HepG2 (cell line): ENCODE data around the gene EMC9. TPM values are rescaled to one million over a fixed set of nuclear protein-coding genes. Genes with fewer than 3 reads are reported as not detected.
A peak's percentile ranks its signal among the peaks of the same experiment; 100 is the strongest.

Experiments
- AGO2 ChIP-seq: fragments of 200-400 bp; formaldehyde crosslinking; optimal IDR thresholded peaks from 2 replicates; pipeline ENCODE3; 2017; ENCODE audit warnings: mild to moderate bottlenecking, low read depth, low read length, moderate library complexity
- ATF7 ChIP-seq, 2 experiments: fragments of 450-650 bp in 1 of 2; sonication (generic) in 1 of 2; formaldehyde crosslinking in 1 of 2; IDR thresholded peaks; 2 replicates each; pipeline versions ENCODE4 v1.4.0 to v1.6.1; 2016 to 2020; ENCODE audit warnings: antibody characterized with exemption in 1 of 2, mild to moderate bottlenecking in 1 of 2, missing genetic modification reagents in 1 of 2
- HIVEP1 ChIP-seq: sonication (generic); formaldehyde crosslinking; IDR thresholded peaks from 2 replicates; pipeline ENCODE4 v1.4.0; 2020; ENCODE audit warnings: mild to moderate bottlenecking, missing genetic modification reagents
- IRX3 ChIP-seq: sonication (generic); formaldehyde crosslinking; IDR thresholded peaks from 2 replicates; pipeline ENCODE4 v1.8.1; 2023; ENCODE audit warnings: mild to moderate bottlenecking, low read depth, missing genetic modification reagents, borderline replicate concordance
- MATR3 ChIP-seq: sonication (generic); formaldehyde crosslinking; IDR thresholded peaks from 2 replicates; pipeline ENCODE4 v1.4.0; 2020; ENCODE audit warnings: missing genetic modification reagents
- NONO ChIP-seq, 2 experiments: fragments of 450-650 bp in 1 of 2; sonication (generic) in 1 of 2; formaldehyde crosslinking in 1 of 2; IDR thresholded peaks in 1 of 2; conservative IDR thresholded peaks in 1 of 2; 2 replicates each; pipeline versions ENCODE4 v1.6.1 to v1.8.0; 2017 to 2022; ENCODE audit warnings: mild to moderate bottlenecking in 1 of 2, missing genetic modification reagents in 1 of 2, moderate library complexity in 1 of 2
- NR2C2 ChIP-seq: sonication (generic); formaldehyde crosslinking; IDR thresholded peaks from 2 replicates; pipeline ENCODE4 v1.4.0; 2020; ENCODE audit warnings: missing genetic modification reagents, mild to moderate bottlenecking, moderate library complexity, borderline replicate concordance
- NRL ChIP-seq: sonication (generic); formaldehyde crosslinking; IDR thresholded peaks from 2 replicates; pipeline ENCODE4 v1.5.0; 2020; ENCODE audit warnings: missing genetic modification reagents, mild to moderate bottlenecking, moderate library complexity, borderline replicate concordance
- POLR2AphosphoS5 ChIP-seq: IDR thresholded peaks from 2 replicates; pipeline ENCODE4 v1.6.1; 2012; ENCODE audit warnings: low read depth, low read length
- POLR2G ChIP-seq: fragments of 200-400 bp; formaldehyde crosslinking; IDR thresholded peaks from 2 replicates; pipeline ENCODE4 v1.6.1; 2018; ENCODE audit warnings: mild to moderate bottlenecking, low read depth, low read length, moderate library complexity
- RBFOX2 ChIP-seq: fragments of 200-400 bp; formaldehyde crosslinking; IDR thresholded peaks from 2 replicates; pipeline ENCODE4 v1.6.1; 2017; ENCODE audit warnings: low read depth, mild to moderate bottlenecking, low read length
- RXRA ChIP-seq: sonication (generic); formaldehyde crosslinking; IDR thresholded peaks from 2 replicates; pipeline ENCODE4 v1.5.1; 2020; ENCODE audit warnings: missing genetic modification reagents
- SP140L ChIP-seq: sonication (generic); formaldehyde crosslinking; IDR thresholded peaks from 2 replicates; pipeline ENCODE4 v1.4.0; 2020; ENCODE audit warnings: missing genetic modification reagents, borderline replicate concordance
- ZBTB14 ChIP-seq: sonication (generic); formaldehyde crosslinking; IDR thresholded peaks from 2 replicates; pipeline ENCODE4 v1.4.0; 2020; ENCODE audit warnings: missing genetic modification reagents
- ZNF652 ChIP-seq: IDR thresholded peaks from 2 replicates; pipeline ENCODE4 v1.6.1; 2016; ENCODE audit warnings: low read depth, borderline replicate concordance
- ZNF713 ChIP-seq: sonication (generic); formaldehyde crosslinking; IDR thresholded peaks from 2 replicates; pipeline ENCODE4 v1.4.0; 2020; ENCODE audit warnings: mild to moderate bottlenecking, missing genetic modification reagents
- ZNF761 ChIP-seq: sonication (generic); formaldehyde crosslinking; conservative IDR thresholded peaks from 2 replicates; pipeline ENCODE4 v1.4.0; 2020; ENCODE audit warnings: mild to moderate bottlenecking, missing genetic modification reagents
- ZNF768 ChIP-seq: sonication (generic); formaldehyde crosslinking; IDR thresholded peaks from 2 replicates; pipeline ENCODE4 v1.4.0; 2020; ENCODE audit warnings: missing genetic modification reagents
- ZNF776 ChIP-seq: sonication (generic); formaldehyde crosslinking; IDR thresholded peaks from 2 replicates; pipeline ENCODE4 v1.4.0; 2020; ENCODE audit warnings: mild to moderate bottlenecking, missing genetic modification reagents
- ZNF891 ChIP-seq: sonication (generic); formaldehyde crosslinking; IDR thresholded peaks from 2 replicates; pipeline ENCODE4 v1.5.0; 2020; ENCODE audit warnings: mild to moderate bottlenecking, missing genetic modification reagents
- polyA plus RNA-seq, 8 experiments: library from polyadenylated mRNA; depleted of rRNA in 3 of 8; stranded (reverse) in 7 of 8; unstranded in 1 of 8; fragments of >200 nt; fragmentation: Illumina TruSeq in 4 of 8; extraction: Trizol in 4 of 8; gene quantifications; 2 replicates each; pipeline versions ENCODE4 v1.2.1 to v1.2.3, GENCODE V29; 2011 to 2016; ENCODE audit warnings: low read depth in 4 of 8, missing spikeins in 1 of 8, mixed read lengths in 1 of 8; ENCODE audit not compliant: insufficient read depth in 1 of 8
- total RNA-seq, 5 experiments: library from RNA; depleted of rRNA; stranded (reverse); fragments of >200 nt; fragmentation: Illumina TruSeq; extraction: Trizol; gene quantifications; 2 replicates each; pipeline ENCODE4 v1.2.3, GENCODE V29; 2016; ENCODE audit warnings: low read depth in 1 of 5
- TF ChIP-seq, protein P1 (sequence below): sonication (generic); formaldehyde crosslinking; IDR thresholded peaks from 2 replicates; pipeline ENCODE4 v1.5.1; 2020; ENCODE audit warnings: missing genetic modification reagents, mild to moderate bottlenecking, borderline replicate concordance
- TF ChIP-seq, protein P2 (sequence below): sonication (generic); formaldehyde crosslinking; IDR thresholded peaks from 2 replicates; pipeline ENCODE4 v1.4.0; 2020; ENCODE audit warnings: mild to moderate bottlenecking, missing genetic modification reagents
- TF ChIP-seq, protein P3 (sequence below): sonication (generic); formaldehyde crosslinking; IDR thresholded peaks from 2 replicates; pipeline ENCODE4 v1.5.0; 2020; ENCODE audit warnings: mild to moderate bottlenecking, missing genetic modification reagents

The EMC9 gene
- total and polyA plus RNA-seq, 2 of the 13 experiments (the other 11 are each of a cell fraction or from before 2014, with no cell fraction given), result 60.5 to 78.7 TPM

DNA sequence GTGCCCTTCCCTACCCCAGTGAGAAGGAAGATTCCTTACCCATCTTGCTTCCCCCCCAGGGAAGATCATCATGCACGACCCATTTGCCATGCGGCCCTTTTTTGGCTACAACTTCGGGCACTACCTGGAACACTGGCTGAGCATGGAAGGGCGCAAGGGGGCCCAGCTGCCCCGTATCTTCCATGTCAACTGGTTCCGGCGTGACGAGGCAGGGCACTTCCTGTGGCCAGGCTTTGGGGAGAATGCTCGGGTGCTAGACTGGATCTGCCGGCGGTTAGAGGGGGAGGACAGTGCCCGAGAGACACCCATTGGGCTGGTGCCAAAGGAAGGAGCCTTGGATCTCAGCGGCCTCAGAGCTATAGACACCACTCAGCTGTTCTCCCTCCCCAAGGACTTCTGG, 37.9 kb downstream of the EMC9 start (continued):
- TF ChIP-seq POLR2G, result peak; percentile 66
- TF ChIP-seq NONO (IDR thresholded peaks at IDR 0.05), result no peak
- no peak for TF ChIP-seq NONO (CRISPR knock-in tag; conservative IDR thresholded peaks at IDR 0.05)
- TF ChIP-seq MATR3 (CRISPR knock-in tag), result no peak
- TF ChIP-seq HIVEP1 (CRISPR knock-in tag), result peak; percentile 83; the same call in 1 of the 2 replicates
- TF ChIP-seq, protein P1, sequence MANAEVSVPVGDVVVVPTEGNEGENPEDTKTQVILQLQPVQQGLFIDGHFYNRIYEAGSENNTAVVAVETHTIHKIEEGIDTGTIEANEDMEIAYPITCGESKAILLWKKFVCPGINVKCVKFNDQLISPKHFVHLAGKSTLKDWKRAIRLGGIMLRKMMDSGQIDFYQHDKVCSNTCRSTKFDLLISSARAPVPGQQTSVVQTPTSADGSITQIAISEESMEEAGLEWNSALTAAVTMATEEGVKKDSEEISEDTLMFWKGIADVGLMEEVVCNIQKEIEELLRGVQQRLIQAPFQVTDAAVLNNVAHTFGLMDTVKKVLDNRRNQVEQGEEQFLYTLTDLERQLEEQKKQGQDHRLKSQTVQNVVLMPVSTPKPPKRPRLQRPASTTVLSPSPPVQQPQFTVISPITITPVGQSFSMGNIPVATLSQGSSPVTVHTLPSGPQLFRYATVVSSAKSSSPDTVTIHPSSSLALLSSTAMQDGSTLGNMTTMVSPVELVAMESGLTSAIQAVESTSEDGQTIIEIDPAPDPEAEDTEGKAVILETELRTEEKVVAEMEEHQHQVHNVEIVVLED (CRISPR knock-in tag), result no peak
- TF ChIP-seq SP140L (CRISPR knock-in tag), result no peak
- TF ChIP-seq, protein P2, sequence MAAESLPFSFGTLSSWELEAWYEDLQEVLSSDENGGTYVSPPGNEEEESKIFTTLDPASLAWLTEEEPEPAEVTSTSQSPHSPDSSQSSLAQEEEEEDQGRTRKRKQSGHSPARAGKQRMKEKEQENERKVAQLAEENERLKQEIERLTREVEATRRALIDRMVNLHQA (CRISPR knock-in tag), result no peak
- TF ChIP-seq, protein P3, sequence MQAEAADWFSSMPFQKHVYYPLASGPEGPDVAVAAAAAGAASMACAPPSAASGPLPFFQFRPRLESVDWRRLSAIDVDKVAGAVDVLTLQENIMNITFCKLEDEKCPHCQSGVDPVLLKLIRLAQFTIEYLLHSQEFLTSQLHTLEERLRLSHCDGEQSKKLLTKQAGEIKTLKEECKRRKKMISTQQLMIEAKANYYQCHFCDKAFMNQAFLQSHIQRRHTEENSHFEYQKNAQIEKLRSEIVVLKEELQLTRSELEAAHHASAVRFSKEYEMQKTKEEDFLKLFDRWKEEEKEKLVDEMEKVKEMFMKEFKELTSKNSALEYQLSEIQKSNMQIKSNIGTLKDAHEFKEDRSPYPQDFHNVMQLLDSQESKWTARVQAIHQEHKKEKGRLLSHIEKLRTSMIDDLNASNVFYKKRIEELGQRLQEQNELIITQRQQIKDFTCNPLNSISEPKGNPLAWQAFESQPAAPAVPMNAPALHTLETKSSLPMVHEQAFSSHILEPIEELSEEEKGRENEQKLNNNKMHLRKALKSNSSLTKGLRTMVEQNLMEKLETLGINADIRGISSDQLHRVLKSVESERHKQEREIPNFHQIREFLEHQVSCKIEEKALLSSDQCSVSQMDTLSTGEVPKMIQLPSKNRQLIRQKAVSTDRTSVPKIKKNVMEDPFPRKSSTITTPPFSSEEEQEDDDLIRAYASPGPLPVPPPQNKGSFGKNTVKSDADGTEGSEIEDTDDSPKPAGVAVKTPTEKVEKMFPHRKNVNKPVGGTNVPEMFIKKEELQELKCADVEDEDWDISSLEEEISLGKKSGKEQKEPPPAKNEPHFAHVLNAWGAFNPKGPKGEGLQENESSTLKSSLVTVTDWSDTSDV (CRISPR knock-in tag), result peak; percentile 69; the same call in 1 of the 2 replicates
- no peak for TF ChIP-seq ZNF713 (CRISPR knock-in tag)
- TF ChIP-seq AGO2, result peak; percentile 91
- no peak for TF ChIP-seq ZNF652 (CRISPR knock-in tag)
- peak; percentile 36; the same call in 1 of the 2 replicates for TF ChIP-seq ZNF768 (CRISPR knock-in tag)
- TF ChIP-seq IRX3 (CRISPR knock-in tag), result no peak
- TF ChIP-seq ZNF891 (CRISPR knock-in tag), result peak; percentile 57; the same call in 1 of the 2 replicates
- TF ChIP-seq NRL (CRISPR knock-in tag), result peak; percentile 33; the same call in 1 of the 2 replicates
- TF ChIP-seq POLR2AphosphoS5, result peak; percentile 37; the same call in 1 of the 2 replicates
- TF ChIP-seq NR2C2 (CRISPR knock-in tag), result peak; percentile 9; the same call in 1 of the 2 replicates
- no peak for TF ChIP-seq ATF7 (IDR thresholded peaks at IDR 0.05)
- 0 out of 2 replicates have a peak, but pooled peaks have one; percentile 45 for TF ChIP-seq ATF7 (CRISPR knock-in tag; IDR thresholded peaks at IDR 0.05)
- 0 out of 2 replicates have a peak, but pooled peaks have one; percentile 43 for TF ChIP-seq ZNF761 (CRISPR knock-in tag)
- 0 out of 2 replicates have a peak, but pooled peaks have one; percentile 34 for TF ChIP-seq RXRA
- 0 out of 2 replicates have a peak, but pooled peaks have one; percentile 34 for TF ChIP-seq ZNF776 (CRISPR knock-in tag)
- TF ChIP-seq ZBTB14 (CRISPR knock-in tag), result no peak
- TF ChIP-seq RBFOX2, result 0 out of 2 replicates have a peak, but pooled peaks have one; percentile 6
